Ectodermal cell (in vitro differentiated cells): ENCODE results near the gene B4GALNT2.
A peak's percentile ranks its signal among the peaks of the same experiment; 100 is the strongest.

Experiments
- H3K27ac ChIP-seq: 2 replicates; pipeline ENCODE4 v1.7.0; 2013; ENCODE audit warnings: mild to moderate bottlenecking, low read depth, low read length; ENCODE audit not compliant: insufficient read depth, poor library complexity, severe bottlenecking
- H3K27me3 ChIP-seq: 2 replicates; pipeline ENCODE4 v1.7.0; 2013; ENCODE audit warnings: mild to moderate bottlenecking, low read length; ENCODE audit not compliant: insufficient read depth, control insufficient read depth, poor library complexity, severe bottlenecking
- H3K36me3 ChIP-seq: one replicate; pipeline ENCODE4 v1.7.0; 2013; ENCODE audit warnings: low read length; ENCODE audit not compliant: control insufficient read depth, insufficient read depth
- H3K4me1 ChIP-seq: one replicate; pipeline ENCODE4 v1.7.0; 2013; ENCODE audit warnings: low read length; ENCODE audit not compliant: control insufficient read depth, insufficient read depth
- H3K4me3 ChIP-seq: 2 replicates; pipeline ENCODE4 v1.7.0; 2013; ENCODE audit warnings: low read depth, low read length, control low read depth; ENCODE audit not compliant: insufficient read depth
- H3K9me3 ChIP-seq: 2 replicates; pipeline ENCODE4 v1.7.0; 2013; ENCODE audit warnings: mild to moderate bottlenecking, low read length, moderate library complexity; ENCODE audit not compliant: control insufficient read depth
- WGBS, 2 experiments: methylation state at CpG; one replicate each; pipeline ENCODE4 v1.1.7; 2013; ENCODE audit warnings: missing lambda C conversion rate in 2 of 2; 5-methylcytosine and 5-hydroxymethylcytosine counted together

Gene B4GALNT2

GRCh38 chr17:49217651-49218413 is 85.3 kb downstream of the B4GALNT2 start:
- Histone ChIP-seq H3K27ac (no peak overlapping the region), H3K9me3 (no peaks in the 10 kb centered on the region), H3K36me3 (no peaks in the 10 kb centered on the region), H3K4me1 (no peaks in the 10 kb centered on the region), H3K27me3 (peaks cover 13% of the 10 kb centered on the region), H3K4me3 (no peak overlapping the region)
- WGBS, 2 experiments = 87 to 88% methylated on average over 17 of the region's 17 CpGs

DNA sequence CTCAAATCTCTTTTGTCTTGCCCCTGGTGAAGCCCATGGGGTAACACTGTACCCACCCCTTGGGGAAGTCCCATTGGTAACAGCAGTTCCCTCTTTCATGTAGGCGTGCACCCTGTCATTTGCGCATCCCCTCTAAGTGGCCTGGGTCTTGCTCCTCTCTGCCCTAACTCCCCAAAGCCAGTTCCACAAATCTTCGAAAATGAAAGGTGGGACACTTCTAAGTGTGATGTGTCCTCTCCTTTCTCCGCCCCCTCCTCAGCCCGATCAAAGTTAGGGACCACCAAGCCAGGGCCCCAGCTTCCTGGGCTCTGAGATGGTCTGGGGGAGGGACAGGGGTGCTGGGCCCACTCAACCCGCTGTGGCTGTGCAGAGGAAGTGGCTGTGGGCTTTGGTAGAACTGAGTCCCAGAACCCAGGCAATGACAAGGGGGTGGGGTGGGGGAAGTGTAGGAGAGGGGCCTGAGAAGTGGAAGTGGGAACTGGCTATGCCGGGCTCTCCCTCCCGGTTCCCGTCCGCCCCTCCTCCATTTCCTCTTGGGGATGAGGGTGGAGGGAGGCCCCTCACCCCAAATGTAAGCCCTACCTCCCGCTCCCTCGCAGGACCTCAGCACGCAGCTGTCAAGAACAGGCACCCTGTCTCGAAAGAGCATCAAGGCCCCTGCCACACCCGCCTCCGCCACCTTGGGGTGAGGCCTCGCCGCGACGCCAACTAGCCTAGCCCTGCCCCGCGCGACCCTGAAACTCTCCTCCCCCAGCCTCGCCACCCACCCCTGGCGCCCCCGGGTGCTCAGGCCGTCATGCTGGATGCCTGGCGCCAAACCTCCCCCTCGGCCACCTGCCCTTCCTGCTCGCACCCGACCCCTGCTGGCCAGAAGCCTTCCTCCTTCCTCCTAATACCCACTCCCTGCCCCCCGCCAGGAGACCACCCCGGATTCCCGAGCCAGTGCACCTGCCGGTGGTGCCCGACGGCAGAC is 86.7 kb downstream of the B4GALNT2 start:
- WGBS, 2 experiments = 88 to 89% methylated on average over 37 of the region's 37 CpGs
- Histone ChIP-seq H3K27me3 (peaks cover 27% of the 10 kb centered on the region), H3K4me1 (peaks cover 11% of the 10 kb centered on the region), H3K4me3 (no peak overlapping the region), H3K36me3 (no peaks in the 10 kb centered on the region), H3K27ac (no peak overlapping the region), H3K9me3 (no peaks in the 10 kb centered on the region)

GRCh38 chr17:49219987-49220386 is 87.4 kb downstream of the B4GALNT2 start:
- no peaks in the 10 kb centered on the region for H3K36me3 ChIP-seq
- H3K27me3 ChIP-seq = peaks cover 34% of the 10 kb centered on the region
- peaks cover 15% of the 10 kb centered on the region for H3K4me1 ChIP-seq
- 89 to 91% methylated on average over 15 of the region's 15 CpGs for WGBS, 2 experiments
- no peaks in the 10 kb centered on the region for H3K9me3 ChIP-seq
- no peak overlapping the region for H3K4me3 ChIP-seq
- H3K27ac ChIP-seq = no peak overlapping the region

GRCh38 chr17:49223168-49223516 is 90.6 kb downstream of the B4GALNT2 start:
- Histone ChIP-seq H3K4me3 (no peak overlapping the region), H3K9me3 (no peaks in the 10 kb centered on the region), H3K27me3 (peaks cover 66% of the 10 kb centered on the region), H3K36me3 (no peaks in the 10 kb centered on the region), H3K4me1 (peaks cover 15% of the 10 kb centered on the region), H3K27ac (no peak overlapping the region)
- 37 to 44% methylated on average over 9 of the region's 9 CpGs for WGBS, 2 experiments

DNA sequence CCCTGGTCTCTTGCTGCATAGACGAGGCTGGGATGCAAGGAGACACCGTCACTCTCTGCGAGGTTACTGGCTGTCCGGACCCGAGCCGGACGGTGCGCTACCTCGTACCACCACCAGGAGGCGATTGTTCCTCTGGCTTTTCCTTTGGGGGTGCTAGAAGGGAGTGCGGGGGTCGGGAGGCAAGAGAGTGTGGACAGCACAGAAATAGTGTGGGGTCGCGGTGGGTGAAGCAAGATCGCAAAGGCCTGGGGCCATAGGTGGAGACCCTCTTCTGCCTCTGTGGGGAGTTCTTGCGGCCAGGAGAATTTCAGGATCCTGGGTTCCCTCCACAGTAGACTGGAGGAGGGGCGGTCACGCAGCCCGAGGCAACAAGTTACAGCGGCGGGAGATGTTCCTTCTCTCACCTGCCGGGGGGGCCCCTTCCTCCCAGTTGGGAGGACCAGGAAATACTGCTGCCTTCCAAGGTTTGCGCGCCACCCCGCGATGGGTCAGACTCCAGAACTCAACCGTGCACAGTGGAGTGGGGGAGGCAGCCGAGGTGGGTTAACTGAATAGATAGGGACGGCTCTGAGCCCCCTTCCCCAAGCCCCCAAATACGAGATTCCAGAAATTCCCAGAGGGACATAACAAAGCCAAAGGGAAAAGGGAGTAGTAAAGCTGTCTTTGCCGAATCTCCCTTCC is 91.1 kb downstream of the B4GALNT2 start:
- no peaks in the 10 kb centered on the region for H3K36me3 ChIP-seq
- peaks cover 71% of the 10 kb centered on the region for H3K27me3 ChIP-seq
- peak overlapping the region; percentile 22 for H3K4me3 ChIP-seq

DNA sequence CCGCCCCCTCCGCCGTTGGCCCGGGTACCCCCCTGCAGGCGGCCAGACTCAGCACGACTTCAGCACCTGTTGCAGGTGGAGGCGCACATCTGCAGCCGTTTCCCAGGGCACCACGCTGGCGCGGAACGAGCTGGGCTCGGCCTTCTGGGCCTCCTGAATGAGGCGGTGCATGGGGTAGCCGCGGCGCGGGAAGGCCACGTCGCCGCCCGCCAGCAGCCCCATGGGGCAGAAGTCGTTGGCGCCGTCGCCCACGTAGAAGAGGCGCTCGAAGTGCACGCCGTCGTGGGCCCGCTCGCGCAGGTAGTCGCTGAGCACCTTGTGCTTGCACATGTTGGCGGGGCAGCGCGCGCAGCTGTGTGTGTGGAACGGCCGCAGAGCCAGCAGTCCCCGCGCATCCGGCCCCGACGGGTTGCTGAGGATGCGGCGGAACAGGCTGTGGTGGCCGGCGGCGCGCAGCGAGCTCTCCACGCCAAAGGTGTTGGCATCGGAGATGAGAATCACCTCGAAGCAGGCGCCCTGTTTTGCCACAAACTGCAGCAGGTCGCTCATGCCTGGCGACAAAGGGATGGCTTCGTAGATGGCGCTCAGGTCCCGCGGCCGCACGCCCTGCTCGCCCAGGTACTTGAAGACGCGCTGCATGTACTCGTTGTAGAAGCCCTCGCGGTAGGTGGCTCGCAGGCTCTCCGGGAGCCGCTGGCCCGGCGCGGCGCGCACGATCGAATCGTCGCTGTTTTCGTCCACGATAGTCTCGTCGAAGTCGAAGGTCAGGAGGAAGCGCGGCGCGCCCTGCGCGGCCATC is 91.8 kb downstream of the B4GALNT2 start:
- Histone ChIP-seq H3K4me3 (peak overlapping the region; percentile 22), H3K27me3 (peaks cover 79% of the 10 kb centered on the region), H3K4me1 (peaks cover 15% of the 10 kb centered on the region), H3K36me3 (no peaks in the 10 kb centered on the region), H3K27ac (no peak overlapping the region), H3K9me3 (no peaks in the 10 kb centered on the region)
- WGBS, 2 experiments = 3% methylated on average over 95 of the region's 95 CpGs

More for the DNA sequence above, 91.1 kb downstream of the B4GALNT2 start:
- 4% methylated on average over 31 of the region's 31 CpGs for WGBS, 2 experiments
- peaks cover 15% of the 10 kb centered on the region for H3K4me1 ChIP-seq
- no peaks in the 10 kb centered on the region for H3K9me3 ChIP-seq
- H3K27ac ChIP-seq = no peak overlapping the region

DNA sequence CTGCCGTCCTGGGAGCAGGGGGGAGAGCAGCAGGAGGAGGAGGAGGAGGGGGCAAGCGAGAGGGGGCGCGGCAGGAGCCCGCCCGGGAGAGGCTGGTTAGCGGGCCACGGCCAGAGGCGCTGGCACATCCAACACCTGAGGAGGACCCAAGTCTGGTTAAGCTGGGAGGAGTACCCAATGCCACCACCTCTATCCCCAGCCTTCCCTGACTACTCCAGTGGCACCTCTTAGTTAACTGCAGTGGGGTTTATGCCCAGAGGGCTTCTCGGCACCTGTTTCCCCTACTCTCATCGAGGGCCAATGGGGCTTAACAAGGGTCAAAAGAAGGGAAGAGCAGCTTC is 92.4 kb downstream of the B4GALNT2 start:
- Histone ChIP-seq H3K27ac (no peak overlapping the region), H3K36me3 (no peaks in the 10 kb centered on the region), H3K4me1 (peaks cover 15% of the 10 kb centered on the region), H3K27me3 (peaks cover 84% of the 10 kb centered on the region), H3K4me3 (no peak overlapping the region), H3K9me3 (no peaks in the 10 kb centered on the region)
- WGBS, 2 experiments = 24 to 25% methylated on average over 11 of the region's 11 CpGs

- Histone ChIP-seq H3K9me3 (no peaks in the 10 kb centered on the region), H3K27ac (no peak overlapping the region), H3K36me3 (no peaks in the 10 kb centered on the region), H3K4me3 (no peak overlapping the region), H3K4me1 (peaks cover 19% of the 10 kb centered on the region), H3K27me3 (peaks cover 92% of the 10 kb centered on the region)
- whole genome bisulfite sequencing, 2 experiments = 75 to 85% methylated on average over 8 of the region's 8 CpGs
These were observed 93.1 kb downstream of the B4GALNT2 start for GRCh38 chr17:49225554-49226236.
